Measurements from ENCODE around the gene MRPL46.

DNA sequence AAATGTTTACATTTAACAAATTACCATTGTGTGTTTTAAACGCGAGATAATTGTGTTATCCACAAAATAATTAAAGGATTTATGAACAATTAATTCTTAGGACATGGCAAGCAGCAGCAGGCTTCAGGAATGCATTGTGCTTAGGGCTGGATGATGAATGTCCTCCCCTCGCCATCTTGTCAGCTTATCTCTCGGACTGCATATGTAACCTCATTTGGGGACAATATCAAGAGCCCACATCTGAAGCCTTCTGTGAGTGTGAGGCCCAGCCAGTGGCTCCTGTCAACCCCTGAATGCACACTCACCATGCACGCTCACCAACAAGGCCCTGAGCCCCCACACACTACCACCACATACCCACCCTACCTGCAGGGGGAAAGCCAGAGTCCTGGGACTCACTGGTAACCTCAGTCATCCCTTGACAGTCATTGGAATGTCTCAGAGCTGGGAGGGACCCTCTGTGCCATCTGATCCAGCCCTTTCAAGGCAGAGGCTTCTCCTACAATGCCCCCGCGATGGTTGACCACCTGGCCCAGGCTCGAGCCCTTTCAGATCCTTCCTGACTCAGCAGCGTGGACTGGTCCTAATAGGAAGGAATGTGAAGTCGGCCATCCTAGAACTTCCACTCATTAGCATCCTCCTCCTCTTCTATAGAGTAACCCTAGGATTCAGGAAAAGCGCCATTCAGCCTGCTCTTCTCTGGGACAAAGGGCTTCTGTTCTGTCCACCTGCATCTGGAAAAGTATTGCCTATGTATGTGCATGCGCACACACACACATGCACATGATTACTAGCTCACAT lies 38.2 kb downstream of the MRPL46 start:
- TF ChIP-seq, protein P1, sequence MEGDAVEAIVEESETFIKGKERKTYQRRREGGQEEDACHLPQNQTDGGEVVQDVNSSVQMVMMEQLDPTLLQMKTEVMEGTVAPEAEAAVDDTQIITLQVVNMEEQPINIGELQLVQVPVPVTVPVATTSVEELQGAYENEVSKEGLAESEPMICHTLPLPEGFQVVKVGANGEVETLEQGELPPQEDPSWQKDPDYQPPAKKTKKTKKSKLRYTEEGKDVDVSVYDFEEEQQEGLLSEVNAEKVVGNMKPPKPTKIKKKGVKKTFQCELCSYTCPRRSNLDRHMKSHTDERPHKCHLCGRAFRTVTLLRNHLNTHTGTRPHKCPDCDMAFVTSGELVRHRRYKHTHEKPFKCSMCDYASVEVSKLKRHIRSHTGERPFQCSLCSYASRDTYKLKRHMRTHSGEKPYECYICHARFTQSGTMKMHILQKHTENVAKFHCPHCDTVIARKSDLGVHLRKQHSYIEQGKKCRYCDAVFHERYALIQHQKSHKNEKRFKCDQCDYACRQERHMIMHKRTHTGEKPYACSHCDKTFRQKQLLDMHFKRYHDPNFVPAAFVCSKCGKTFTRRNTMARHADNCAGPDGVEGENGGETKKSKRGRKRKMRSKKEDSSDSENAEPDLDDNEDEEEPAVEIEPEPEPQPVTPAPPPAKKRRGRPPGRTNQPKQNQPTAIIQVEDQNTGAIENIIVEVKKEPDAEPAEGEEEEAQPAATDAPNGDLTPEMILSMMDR (conservative IDR thresholded peaks at IDR 0.05) = no peak
- no peak for TF ChIP-seq EZH2 (IDR thresholded peaks at IDR 0.05; ENCODE audit: low read depth)

All from PC-9 (cell line).